Measurements from ENCODE around the gene GBGT1.

DNA sequence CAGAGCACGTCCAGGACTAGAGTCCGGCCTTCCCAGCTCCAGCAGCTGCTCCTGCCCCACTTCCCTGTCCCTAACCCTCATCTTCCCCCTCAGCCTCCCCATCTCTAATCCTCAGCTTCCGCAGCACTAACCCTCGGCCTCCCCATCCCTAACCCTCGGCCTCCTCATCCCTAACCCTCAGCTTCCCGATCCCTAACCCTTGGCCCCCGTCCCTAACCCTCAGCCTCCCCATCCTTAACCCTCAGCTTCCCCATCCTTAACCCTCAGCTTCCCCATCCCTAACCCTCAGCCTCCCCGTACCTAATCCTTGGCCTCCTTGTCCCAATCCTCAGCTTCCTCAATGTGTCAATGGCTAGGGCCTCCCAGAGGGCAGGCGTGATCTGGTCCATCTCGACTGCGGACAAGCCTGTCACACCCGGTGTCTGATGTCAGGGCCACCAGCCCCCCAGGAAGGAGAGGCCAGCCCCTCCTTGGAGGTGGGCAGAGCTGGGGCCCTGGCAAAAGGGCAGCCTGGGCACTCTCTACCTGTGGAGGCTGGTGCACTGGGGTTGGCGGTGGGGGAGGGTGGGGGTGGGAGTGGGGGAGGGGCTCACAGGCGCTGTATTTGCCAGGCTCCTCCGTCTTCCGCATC, 43.9 kb upstream of the GBGT1 start:
- TF ChIP-seq CTCF (IDR thresholded peaks at IDR 0.05 in 4 of 5, conservative IDR thresholded peaks at IDR 0.05 in 1 of 5), result no peak
- no peak for TF ChIP-seq POLR2A (IDR thresholded peaks at IDR 0.05)

Data from gastrocnemius medialis (tissue), 4 donors.